CD4-positive, alpha-beta T cell treated with Interleukin-2 at 100 ng/mL for 4 hours (primary cell): ENCODE results near the gene THAP9.
"Not testable (repeated sequence)": the region's sequence is repeated elsewhere in the genome, so short reads cannot be mapped to it uniquely, and the experiment has no call there.

Experiments
- DNase-seq: peaks from one replicate; pipeline ENCODE4 v3.0.0-alpha.2; 2020; ENCODE audit warnings: low spot score

The THAP9 gene

DNA sequence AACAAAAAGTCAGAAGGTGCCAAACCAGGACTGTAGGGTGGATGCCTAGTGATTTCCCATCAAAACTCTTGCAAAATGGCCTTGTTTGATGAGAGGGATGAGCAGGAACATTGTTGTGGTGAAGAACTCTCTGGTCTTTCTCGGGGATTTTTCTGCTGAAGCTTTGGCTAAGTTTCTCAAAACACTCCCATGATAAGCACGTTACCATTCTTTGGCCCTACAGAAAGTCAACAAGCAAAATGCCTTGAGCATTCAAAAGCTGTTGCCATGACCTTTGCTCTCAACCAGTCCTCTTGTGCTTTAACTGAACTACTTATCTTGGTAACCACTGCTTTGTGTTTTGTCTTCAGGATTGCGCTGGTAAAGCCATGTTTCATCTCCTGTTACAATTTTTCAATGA, 6.6 kb upstream of the THAP9 start:
- no peak for DNase-seq

DNA sequence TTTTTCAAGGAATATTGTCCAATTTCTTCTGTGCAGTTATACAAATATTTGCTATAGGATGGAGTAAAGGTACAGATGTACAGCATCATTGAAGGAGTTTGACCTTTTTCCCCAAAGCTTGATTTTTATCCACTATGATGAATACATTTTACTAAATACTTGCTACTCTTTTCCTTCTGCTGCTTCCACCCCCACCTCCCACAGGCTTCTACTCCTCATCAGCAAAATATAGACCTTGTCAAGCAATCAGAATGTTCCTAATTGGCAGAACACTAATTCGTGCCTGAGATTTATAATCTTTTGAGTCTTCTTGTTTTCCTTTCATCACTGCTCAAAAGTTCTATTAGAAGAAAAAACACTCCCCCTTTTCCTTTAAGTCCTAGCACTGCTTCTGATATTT, 3.8 kb upstream of the THAP9 start:
- no peak for DNase-seq

DNA sequence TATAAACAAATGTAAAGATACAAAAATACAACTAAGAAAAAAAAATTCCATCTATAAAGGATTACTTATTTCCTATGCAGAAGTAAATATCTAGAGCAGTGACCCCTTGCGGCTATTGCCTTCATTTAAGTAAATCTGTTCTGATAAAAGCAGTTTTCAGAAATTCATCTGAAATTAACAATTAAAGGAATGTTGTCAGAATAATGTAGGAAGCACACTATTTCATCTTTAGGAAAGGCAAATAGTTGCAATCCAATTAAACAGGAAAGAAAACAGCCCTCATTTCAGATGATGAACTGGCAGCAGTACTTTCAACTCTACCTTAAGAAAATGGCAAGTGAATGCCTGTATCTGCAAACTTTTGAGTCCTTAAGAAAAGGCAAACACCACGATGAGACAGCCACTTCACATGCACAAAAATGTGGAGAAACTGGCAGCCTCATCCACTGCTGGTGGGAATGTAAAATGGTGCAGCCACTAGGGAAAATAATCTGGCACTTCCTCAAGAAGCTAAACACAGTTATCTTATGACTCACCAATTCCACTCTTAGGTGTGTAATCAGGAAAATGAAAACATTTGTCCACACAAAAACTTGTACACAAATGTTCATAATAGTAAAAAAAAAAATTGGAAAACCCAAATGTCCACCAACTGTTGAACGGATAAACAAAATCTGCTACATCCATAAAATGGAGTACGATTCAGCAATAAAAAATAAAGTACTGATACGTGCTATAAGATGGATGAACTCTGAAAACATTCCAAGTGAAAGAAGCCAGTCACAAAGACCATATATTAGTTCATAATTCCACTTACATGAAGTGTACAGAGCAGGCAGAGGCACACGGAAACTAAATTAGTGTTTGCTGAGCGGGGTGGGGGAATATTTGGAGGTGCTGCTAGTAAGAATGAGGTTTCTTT, 2.0 kb upstream of the THAP9 start:
- DNase-seq: peak; percentile 31

DNA sequence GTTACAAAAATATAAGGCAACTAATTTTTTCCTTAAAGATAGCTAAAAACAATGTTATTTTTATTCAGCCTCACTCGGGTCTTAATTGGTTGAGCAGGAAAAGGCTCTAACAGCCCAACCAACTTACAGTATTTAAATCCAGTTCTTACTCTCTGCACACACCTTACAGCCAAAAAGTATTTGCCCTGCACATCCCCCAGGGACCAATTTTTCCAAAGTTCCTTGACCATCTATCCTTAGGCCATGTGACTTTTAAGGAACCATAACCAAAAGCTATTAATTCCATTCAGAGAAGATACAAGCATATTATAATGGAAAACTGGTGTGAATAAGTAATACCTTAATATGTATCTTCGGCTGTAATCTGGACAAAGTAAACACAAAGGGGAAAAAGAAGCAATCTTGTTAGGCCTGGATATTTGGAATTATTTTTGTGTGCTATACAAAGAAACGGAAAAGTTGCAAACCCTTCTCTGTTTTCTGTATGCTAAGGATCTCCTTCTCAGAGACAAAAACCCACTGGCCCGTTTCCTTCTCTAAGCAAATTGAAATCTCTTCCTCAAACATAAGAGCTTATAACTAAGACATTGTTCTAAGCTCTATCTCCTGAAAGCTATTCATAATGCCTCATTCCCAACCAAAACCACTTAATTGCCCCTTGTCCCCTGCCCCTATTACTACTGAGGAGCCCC, 1.0 kb upstream of the THAP9 start:
- DNase-seq: no peak

DNA sequence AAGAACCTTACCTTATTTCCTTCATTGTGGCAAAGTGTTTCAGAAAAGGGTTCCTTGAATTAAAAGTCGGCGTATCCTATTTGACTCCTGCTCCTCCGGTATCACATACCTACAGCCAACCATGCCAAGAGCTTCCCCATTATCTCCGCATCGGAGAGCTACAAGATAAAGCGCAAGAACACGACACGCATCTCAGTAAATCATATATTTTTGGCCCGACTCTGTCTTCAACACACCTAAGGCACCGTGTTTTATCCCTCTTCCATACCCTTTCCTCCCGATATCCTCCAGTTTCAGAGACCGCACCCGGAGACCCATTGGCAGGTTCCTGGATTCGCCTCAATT, 497 bp upstream of the THAP9 start:
- DNase-seq: peak; percentile 23

DNA sequence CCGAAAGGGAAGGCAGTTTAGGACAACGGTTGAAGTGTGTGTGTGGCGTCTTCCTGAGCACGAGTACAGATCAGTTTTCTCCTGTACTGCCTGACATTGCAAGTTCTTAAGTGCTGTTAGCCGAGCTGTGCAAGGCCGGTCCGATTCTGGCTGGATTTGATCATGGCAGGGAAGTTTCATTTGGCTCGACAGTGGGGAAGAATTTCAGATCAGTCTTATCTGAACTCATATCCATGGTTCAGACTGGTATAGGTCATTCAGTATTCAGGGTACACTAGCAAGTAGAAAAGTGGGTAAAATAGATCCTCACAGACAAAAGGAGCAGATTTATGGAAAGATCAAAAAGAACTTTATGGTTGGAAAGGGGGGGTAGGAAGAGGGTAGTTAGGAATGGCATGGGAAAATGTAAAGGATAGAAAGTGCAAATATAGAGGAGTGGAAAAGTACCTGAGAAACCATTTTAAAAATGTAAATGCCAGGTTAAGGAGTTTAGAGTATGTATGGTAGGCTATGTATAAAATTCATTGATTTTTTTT, 716 bp downstream of the THAP9 start:
- DNase-seq: no peak

DNA sequence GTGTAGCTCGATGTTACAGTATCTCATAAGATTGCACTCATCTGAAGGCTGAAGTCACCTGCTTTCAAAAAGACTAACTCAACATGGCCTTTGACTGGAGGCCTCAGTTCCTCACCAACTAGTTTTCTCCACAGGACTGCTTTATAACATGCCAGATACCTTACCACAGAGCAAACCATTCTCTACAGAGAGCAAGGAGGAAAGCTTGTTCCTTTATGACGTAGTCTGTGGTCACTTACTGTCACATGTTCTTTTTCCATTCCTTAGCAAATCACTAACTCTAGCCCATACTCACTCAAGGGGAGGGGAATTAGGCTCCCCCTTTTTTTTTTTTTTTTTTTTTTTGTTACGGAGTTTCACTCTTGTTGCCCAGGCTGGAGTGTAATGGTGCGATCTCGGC, 3.2 kb downstream of the THAP9 start:
- DNase-seq: no peak

DNA sequence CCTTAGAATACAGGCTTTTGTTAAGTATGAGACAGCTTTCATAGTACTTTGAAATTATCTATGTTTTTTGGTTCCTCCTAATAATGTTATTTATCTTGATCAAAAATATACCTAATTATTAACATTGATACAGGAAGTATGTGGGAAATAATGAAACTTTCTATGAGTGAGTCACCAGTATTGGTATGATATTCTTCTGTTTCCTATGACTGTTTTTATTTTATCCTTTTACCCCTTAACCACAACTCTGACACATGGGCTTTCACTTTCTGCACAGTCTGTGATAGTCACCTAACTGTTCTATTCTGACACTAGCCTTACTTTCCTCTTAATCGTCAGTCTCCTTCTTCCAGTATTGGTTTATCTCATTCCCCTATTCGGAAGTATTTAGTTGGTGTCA, 4.7 kb downstream of the THAP9 start:
- peak; percentile 67 for DNase-seq

DNA sequence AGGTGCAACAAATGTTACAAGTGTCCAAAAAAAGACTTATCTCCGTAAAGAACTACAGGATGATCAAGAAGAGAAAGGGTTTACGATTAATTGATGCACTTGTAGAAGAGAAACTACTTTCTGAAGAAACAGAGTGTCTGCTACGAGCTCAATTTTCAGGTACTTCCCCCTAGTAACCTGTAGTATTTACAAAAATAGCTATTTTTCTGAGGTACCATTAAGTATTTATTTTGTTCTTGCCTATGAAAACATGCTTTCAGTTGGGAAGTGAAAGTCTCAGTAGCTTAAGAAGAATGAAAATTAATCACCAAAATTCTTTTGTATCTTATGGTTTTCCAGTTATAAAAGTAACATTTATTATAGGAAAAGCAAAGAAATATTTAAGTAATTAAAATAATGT, 5.9 kb downstream of the THAP9 start:
- DNase-seq: no peak

DNA sequence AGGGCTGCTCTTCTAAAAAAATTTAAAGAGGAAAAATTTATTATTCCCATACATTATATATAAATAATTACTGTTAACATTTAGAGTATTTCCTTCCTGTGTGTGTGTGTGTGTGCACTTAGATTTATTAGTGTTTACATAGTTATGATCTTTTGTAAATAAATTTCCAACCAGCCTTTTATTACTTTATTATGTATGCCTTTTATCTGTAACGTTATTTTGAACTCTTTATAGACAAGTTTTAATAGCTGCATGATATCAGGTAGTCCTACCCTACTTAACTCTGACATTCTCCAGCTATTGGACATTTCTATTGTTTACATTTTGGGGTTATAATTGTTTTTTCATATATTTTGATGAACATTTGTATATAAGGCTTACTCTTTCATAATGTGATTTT, 8.8 kb downstream of the THAP9 start:
- DNase-seq: no peak

DNA sequence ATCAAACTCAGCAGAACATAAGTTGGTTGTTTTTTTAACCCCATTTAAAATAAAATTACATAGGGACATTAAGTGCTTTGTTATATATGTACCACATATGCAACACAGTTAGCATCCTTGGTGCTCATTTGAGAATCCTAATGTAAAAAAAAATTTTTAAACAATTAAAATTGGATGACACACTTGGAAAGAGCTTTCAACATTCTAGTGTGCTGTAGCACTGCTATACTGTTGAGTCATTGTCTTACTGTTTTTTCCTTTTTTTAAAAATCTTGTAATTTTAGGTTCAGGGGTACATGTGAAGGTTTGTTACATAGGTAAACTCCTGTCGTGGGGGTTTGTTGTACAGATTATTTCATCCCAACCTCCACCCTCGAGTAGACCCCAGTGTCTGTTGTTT, 12.8 kb downstream of the THAP9 start:
- DNase-seq: no peak

DNA sequence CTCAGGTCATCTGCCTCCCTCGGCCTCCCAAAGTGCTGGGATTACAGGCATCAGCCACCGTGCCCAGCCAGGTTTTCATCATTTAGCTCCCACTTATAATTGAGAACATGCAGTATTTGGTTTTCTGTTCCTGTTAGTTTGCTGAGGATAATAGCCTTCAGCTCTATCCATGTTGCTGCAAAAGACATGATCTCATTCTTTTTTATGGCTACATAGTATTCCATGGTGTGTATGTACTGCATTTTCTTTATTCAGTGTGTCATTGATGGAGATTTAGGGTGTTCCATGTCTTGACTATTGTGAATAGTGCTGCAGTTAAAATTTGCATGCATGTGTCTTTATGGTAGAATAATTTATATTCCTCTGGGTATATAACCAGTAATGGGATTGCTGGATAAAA, 13.4 kb downstream of the THAP9 start:
- not testable (repeated sequence) for DNase-seq

DNA sequence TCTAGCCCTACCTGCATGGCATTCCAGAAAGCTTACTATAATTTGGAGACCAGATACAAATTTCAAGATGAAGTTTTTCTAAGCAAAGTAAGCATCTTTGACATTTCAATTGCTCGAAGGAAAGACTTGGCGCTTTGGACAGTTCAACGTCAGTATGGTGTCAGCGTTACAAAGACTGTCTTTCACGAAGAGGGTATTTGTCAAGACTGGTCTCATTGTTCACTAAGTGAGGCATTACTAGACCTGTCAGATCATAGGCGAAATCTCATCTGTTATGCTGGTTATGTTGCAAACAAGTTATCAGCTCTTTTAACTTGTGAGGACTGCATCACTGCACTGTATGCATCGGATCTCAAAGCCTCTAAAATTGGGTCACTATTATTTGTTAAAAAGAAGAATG, 17.6 kb downstream of the THAP9 start:
- no peak for DNase-seq

DNA sequence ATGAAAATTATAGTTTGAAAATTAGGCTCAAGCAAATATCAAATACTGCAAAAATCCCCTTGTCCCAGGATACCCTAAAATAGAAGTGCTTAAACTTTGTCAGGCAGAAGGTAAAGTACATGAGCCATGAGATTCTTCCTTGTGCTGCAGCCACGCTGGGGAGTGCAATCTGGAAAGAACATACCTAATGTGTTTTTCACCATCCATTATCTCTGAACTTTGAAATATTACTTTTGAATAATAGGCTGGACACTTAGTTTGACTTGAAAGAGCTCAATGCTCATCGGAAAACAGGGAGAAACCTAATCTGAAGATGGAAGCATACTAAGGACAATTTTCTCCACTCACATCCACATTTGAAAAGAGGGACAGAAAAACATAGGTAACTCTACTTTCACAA, 18.9 kb downstream of the THAP9 start:
- no peak for DNase-seq

DNA sequence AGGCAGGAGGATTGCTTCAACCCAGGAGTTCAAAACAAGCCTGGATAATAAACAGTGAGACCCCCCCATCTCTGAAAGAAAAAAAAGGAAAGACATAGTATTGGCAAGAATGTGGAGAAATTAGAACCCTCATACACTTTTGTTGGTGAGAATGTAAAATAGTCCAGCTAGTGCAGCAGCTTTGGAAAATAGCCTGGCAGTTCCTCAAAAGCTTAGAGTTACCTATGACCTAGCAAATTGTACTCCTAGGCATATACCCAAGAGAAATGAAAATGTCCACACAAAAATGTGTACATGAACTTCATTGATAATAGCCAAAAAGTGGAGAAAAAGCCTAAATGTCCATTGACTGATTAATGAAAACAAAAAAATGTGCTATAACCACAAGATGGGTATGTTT, 21.3 kb downstream of the THAP9 start:
- DNase-seq: no peak

DNA sequence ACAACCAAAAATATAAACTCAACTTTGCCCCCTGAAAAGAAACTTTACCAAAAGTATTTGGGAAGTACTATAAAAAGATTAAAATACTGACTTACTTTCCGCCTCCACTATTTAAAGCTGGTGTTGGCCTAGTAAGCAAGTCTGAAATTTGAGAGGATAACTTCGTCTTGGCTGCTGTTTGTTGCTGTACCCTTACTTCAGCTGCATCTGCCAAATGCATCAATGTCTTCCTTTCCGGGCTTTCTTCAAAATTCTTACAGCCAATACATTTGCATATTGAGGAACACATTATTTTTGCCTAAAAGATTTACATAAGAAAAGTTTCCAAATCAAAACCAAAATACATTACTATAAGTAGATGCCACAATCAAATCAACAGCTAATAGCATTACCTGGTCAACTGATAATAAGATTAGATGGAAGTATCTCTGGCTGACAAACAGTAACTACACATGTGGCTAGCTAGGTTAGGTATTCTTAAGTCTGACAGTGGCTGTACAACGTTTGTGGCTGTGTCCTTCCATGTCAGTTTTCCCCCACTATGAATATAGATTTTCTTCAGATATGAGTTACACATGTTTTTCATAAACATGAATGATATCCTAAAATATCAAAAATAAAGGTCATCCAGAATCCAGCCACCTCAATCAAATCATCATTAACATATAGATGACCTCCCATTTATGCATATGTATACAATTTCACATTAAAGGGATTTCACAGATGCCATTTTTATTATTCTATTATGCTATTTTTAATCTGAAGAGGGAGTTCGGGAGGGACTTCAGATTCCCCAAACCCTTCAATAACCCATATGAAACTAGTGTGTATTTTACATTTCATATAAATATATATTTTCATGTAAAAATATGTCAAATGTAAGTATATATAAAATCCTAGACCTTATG, 30.6 kb downstream of the THAP9 start:
- no peak for DNase-seq

DNA sequence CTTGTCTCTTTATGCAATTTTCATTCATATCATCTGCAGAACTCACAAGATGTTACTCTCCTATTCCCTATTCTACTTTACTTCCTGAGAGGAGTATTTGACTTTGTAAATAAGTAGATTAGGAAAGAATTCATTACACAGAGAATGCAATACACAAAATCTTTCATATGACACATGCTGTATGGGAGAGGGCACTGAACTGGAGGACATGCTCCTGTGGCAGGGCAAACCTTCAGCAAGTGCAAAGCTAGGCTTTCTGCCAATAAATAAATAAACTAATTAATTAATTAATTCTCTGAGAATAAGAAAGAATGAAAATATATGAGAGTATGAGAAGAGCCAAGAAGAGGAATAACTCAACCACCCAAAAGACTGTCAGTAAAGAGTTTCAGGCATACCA, 33.9 kb downstream of the THAP9 start:
- DNase-seq: no peak

DNA sequence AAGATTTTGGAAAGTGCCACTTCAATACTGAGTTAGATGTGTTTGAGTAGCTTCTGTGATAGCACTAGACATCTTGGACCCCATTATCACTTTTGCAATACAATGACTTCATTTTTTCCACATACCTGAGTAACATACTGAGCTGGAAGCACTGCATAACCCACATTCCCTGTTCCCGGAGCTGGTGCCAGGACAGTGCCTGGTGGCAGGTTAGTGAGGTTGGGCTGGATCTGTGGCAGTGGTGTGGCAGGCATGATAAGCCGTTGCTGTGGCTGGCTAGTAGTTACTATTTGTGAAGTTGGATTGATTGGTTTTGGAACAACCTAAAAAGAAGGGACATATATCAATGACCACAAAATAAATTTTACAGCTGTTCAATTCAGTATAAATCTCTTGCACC, 38.9 kb downstream of the THAP9 start:
- DNase-seq: no peak

DNA sequence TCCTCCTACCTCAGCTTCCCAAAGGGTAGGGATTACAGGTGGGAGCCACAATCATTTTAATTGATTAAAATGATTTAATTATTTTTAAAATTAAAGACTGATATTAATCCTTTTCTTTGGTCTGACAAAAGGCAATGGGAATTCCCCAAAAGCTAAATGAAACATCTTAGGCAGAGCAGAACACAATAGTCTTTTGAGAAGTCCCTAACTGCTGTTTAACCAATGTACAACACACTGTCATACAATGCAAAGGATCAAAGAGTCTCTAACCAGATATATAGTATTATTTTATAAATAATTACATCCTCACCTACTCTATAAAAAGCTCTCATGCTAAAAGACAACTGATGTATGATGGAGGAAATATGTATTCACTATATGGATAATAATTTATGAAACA, 47.0 kb downstream of the THAP9 start:
- DNase-seq: no peak

DNA sequence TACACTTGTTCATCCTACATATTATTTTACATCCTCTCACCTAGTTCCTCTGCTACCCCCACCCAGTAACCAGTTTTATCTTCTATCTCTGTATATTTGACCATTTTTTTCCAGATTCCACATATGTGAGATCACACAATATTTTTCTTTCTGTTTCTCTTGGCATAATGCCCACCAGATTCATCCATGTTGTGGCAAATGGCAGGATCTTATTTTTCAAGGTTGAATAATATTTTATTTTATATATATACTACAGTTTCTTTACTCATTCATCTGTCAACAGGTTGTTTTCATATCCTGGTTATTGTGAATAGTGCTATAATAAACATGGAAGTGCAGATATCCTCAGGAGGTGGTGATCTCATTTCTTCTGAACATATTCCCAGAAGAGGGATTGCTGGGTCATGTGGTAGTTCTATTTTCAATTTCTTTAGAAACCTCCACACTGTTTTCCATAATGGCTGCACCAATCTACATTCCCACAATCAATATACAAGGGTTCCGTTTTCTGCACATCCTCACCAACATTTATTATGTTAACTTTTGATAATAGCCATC, 48.2 kb downstream of the THAP9 start:
- no peak for DNase-seq

DNA sequence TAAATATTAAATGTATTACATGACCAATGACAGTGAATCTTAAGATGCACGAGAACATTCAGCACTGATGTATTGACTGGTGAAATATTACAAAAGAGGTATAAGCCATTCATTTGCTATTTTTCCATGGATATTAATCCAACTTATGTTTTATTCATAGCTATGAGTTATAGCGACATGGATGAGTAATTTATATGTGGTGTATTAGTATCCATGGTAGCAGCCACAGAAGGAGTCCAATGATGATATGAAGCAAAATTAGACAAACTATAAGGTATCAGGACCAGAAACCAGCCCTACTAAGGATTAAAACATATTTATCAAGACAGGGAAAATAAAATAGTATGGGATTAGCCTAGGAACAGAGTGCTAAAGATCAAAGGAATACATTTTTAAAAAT, 50.7 kb downstream of the THAP9 start:
- DNase-seq: no peak

DNA sequence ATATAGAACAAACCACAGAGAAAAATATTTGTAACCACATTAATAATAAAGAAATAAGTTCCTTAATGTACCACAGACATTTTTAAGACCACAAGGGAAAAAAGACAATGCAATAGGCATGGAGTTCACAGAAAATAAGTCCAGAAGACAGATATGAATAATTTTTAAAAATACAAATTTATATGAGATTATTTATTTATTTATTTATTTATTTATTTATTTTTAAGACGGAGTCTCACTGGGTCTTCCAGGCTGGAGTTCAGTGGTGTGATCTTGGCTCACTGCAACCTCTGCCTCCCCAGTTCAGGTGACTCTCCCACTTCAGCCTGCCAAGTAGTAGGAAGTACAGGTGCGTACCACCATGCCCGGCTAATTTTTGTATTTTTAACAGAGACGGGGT, 53.7 kb downstream of the THAP9 start:
- no peak for DNase-seq
